GM12878 (cell line): ENCODE data around the gene TRUB2. TPM values are rescaled to one million over a fixed set of nuclear protein-coding genes. Genes with fewer than 3 reads are reported as not detected.

Source experiments
- ATAC-seq: fragments of 200-7000 bp; cut with Tn5 transposase; 3 replicates; pipeline ENCODE4 v1.9.1; 2020; ENCODE audit warnings: mild to moderate bottlenecking, moderate library complexity
- BruUV-seq: library from RNA; stranded (reverse); fragments of 400-500 nt; replicated peaks from 2 replicates; lab custom pipeline; 2021; lab: Mats Ljungman, UMichigan
- CTCF ChIA-PET: fragments of 300-600 bp; sonication (Branson Sonifier 250); formaldehyde crosslinking; extraction: SDS; loops from one replicate; lab custom pipeline; 2021; ENCODE audit warnings: inconsistent platforms; lab: Yijun Ruan, JAX
- POLR2A ChIA-PET: fragments of 350-600 bp; formaldehyde crosslinking; extraction: SDS; loops from one replicate; lab custom pipeline; 2021; ENCODE audit warnings: inconsistent platforms; lab: Charles Lee
- RAD21 ChIA-PET: fragments of 300-600 bp; sonication (Branson Sonifier 250); formaldehyde crosslinking; loops from one replicate; lab custom pipeline; 2023; ENCODE audit warnings: antibody characterized with exemption; ENCODE audit not compliant: unreplicated experiment; lab: Charles Lee
- SMC1A ChIA-PET: fragments of 300-600 bp; sonication (Branson Sonifier 250); formaldehyde crosslinking; loops from one replicate; lab custom pipeline; 2023; ENCODE audit not compliant: unreplicated experiment, uncharacterized antibody; lab: Charles Lee
- DNase-seq: peaks from one replicate; pipeline ENCODE4 v3.0.0-alpha.2; 2011; ENCODE audit warnings: low read depth, low spot score
- FAIRE-seq: peaks from 3 replicates; lab custom pipeline; 2011; peaks lifted over from hg19 to GRCh38; lab: Jason Lieb, UNC
- H2AFZ ChIP-seq: 2 replicates; pipeline ENCODE4 v1.6.0; 2011; ENCODE audit warnings: low read depth, low read length, control low read depth; ENCODE audit not compliant: control insufficient read depth
- H3K27ac ChIP-seq: 2 replicates; pipeline ENCODE4 v1.5.1; 2011; ENCODE audit warnings: control low read depth; ENCODE audit not compliant: control insufficient read depth, insufficient read depth
- H3K27me3 ChIP-seq, 2 experiments: replicated peaks in 1 of 2; 2 replicates each; pipeline versions ENCODE4 v1.6.0 to v1.6.1; 2011; ENCODE audit warnings: low read length in 1 of 2; ENCODE audit not compliant: control insufficient read depth in 2 of 2, insufficient read depth in 2 of 2
- H3K36me3 ChIP-seq, 2 experiments: 2 replicates each; pipeline ENCODE4 v1.5.1; 2011; ENCODE audit warnings: low read length in 1 of 2; ENCODE audit not compliant: control insufficient read depth in 2 of 2, insufficient read depth in 2 of 2
- H3K4me1 ChIP-seq: 2 replicates; pipeline ENCODE4 v1.6.1; 2011; ENCODE audit warnings: mild to moderate bottlenecking, low read length, moderate library complexity, mixed read lengths; ENCODE audit not compliant: control insufficient read depth, insufficient read depth
- H3K4me2 ChIP-seq: 2 replicates; pipeline ENCODE4 v1.6.0; 2011; ENCODE audit warnings: control low read depth; ENCODE audit not compliant: control insufficient read depth, insufficient read depth
- H3K4me3 ChIP-seq: fragments of 200-600 bp; sonication (generic); 2 replicates; pipeline ENCODE4 v1.5.1; 2016
- H3K79me2 ChIP-seq: 2 replicates; pipeline ENCODE4 v1.6.0; 2011; ENCODE audit warnings: low read length; ENCODE audit not compliant: control insufficient read depth, insufficient read depth
- H3K9ac ChIP-seq: 2 replicates; pipeline ENCODE4 v1.8.0; 2011; ENCODE audit warnings: low read length, control low read depth, mixed read lengths; ENCODE audit not compliant: control insufficient read depth, insufficient read depth
- H3K9me3 ChIP-seq: replicated peaks from 3 replicates; pipeline ENCODE4 v1.5.1; 2011; ENCODE audit warnings: mild to moderate bottlenecking, low read length; ENCODE audit not compliant: control insufficient read depth, insufficient read depth
- H4K20me1 ChIP-seq: 2 replicates; pipeline ENCODE4 v1.6.0; 2011; ENCODE audit not compliant: control insufficient read depth, insufficient read depth
- ATF3 ChIP-seq: IDR thresholded peaks from 2 replicates; pipeline ENCODE4 v1.6.1; 2011; ENCODE audit warnings: low read depth, mild to moderate bottlenecking, low read length, moderate library complexity, borderline replicate concordance; ENCODE audit errors: extremely low read depth
- CREB1 ChIP-seq: IDR thresholded peaks from 2 replicates; pipeline ENCODE4 v1.6.1; 2012; ENCODE audit warnings: low read depth, mild to moderate bottlenecking, inconsistent platforms
- E2F8 ChIP-seq: fragments of 450-650 bp; IDR thresholded peaks from 2 replicates; pipeline ENCODE4 v1.6.1; 2018; ENCODE audit warnings: mild to moderate bottlenecking, low read depth, moderate library complexity; ENCODE audit not compliant: partially characterized antibody
- PBX3 ChIP-seq: IDR thresholded peaks from 2 replicates; pipeline ENCODE4 v1.6.1; 2011; ENCODE audit warnings: mild to moderate bottlenecking, low read depth, low read length, moderate library complexity; ENCODE audit not compliant: insufficient replicate concordance
- RFX5 ChIP-seq: IDR thresholded peaks from 2 replicates; pipeline ENCODE4 v1.6.1; 2011; ENCODE audit warnings: low read depth, low read length, improper control_type of control experiment
- SP1 ChIP-seq: IDR thresholded peaks from one replicate; pipeline ENCODE4 v1.6.1; 2011; ENCODE audit warnings: low read depth, low read length
- TCF3 ChIP-seq: IDR thresholded peaks from 2 replicates; pipeline ENCODE4 v1.6.1; 2012; ENCODE audit warnings: low read depth, mild to moderate bottlenecking, low read length, borderline replicate concordance; ENCODE audit not compliant: insufficient read depth
- ZNF687 ChIP-seq: fragments of 450-650 bp; IDR thresholded peaks from 2 replicates; pipeline ENCODE4 v1.6.1; 2017; ENCODE audit warnings: mild to moderate bottlenecking, moderate library complexity
- whole genome bisulfite sequencing: methylation state at CpG from one replicate; pipeline ENCODE4 v1.1.6; 2016; ENCODE audit warnings: low lambda C conversion rate; ENCODE audit not compliant: insufficient replicate concordance, insufficient coverage; ENCODE audit errors: missing lambda C conversion rate; 5-methylcytosine and 5-hydroxymethylcytosine counted together
- in situ Hi-C: fragments of 300-500 bp; cut with MboI; formaldehyde crosslinking; loops from 9 replicates; pipeline ENCODE4 v1.14.3; 2018; ENCODE audit warnings: mixed read lengths
- intact Hi-C: fragments of 100-400 bp; cut with micrococcal nuclease; formaldehyde crosslinking; loops from one replicate; pipeline ENCODE4 v1.14.2; 2022; ENCODE audit not compliant: unreplicated experiment
- polyA plus RNA-seq, 11 experiments: library from polyadenylated mRNA; depleted of rRNA in 4 of 11; unstranded in 6 of 11; stranded (reverse) in 5 of 11; fragments of >200 nt; fragmentation: Nextera tagmentation in 4 of 11; fragmentation: Illumina TruSeq in 1 of 11; extraction: Ambion mirVana in 4 of 11; extraction: Trizol in 1 of 11; gene quantifications; 1 replicate in 1 of 11; 2 replicates in 10 of 11; pipeline versions ENCODE4 v1.2.1 to v1.2.3, GENCODE V29; 2011 to 2016; ENCODE audit warnings: inconsistent platforms in 2 of 11, missing spikeins in 2 of 11, low read depth in 1 of 11
- total RNA-seq, 4 experiments: library from RNA; depleted of rRNA in 3 of 4; stranded (reverse); fragments of >200 nt in 3 of 4; fragmentation: Illumina TruSeq in 1 of 4; extraction: Trizol in 1 of 4; gene quantifications; 2 replicates each; pipeline versions ENCODE4 v1.2.1 to v1.2.3, GENCODE V29; 2013 to 2021

Gene TRUB2
- total and polyA plus RNA-seq, 10 of the 15 experiments (the other 5 are each of a cell fraction or from before 2014, with no cell fraction given), result 2.8 to 70.5 (median 37.2) TPM

- no peaks in the 10 kb centered on the region for H3K4me1 ChIP-seq
- no TSS peak for BruUV-seq
- 98% methylated on average over 4 of the region's 4 CpGs for WGBS
- H3K4me3 ChIP-seq, result no peak overlapping the region
- CTCF ChIA-PET, result interaction anchor here (1.7 to 2.4 kb wide), 2 partner anchors 18 to 89 kb away, joined by 3 to 14 read pairs; no protein-coding TSS in a partner anchor
- POLR2A ChIA-PET, result no interaction called here
- TF ChIP-seq CREB1, result no peak
- no peak for TF ChIP-seq TCF3
- no peak for TF ChIP-seq SP1
- TF ChIP-seq RFX5, result no peak
- no peak for TF ChIP-seq ZNF687
- no peak for TF ChIP-seq ATF3
- TF ChIP-seq E2F8, result no peak
- TF ChIP-seq PBX3, result no peak
- H3K9ac ChIP-seq, result no peak overlapping the region
- peaks cover 0 to 3% of the 10 kb centered on the region in 2 experiments; a peak in 1 of 4 replicates for H3K36me3 ChIP-seq
- in situ Hi-C loops (no loop called here), intact Hi-C loops (loop anchor here (5.0 kb wide), 1 partner anchor 217 kb away; the partner anchor contains the start of gene PTGES2)
- DNase-seq (no peak), FAIRE-seq (no peak), ATAC-seq (no peak)
- H3K9me3 ChIP-seq, result no peaks in the 10 kb centered on the region
- H3K27ac ChIP-seq, result no peak overlapping the region
- H3K79me2 ChIP-seq, result no peaks in the 10 kb centered on the region
- RAD21 ChIA-PET, result no interaction called here
- H2AFZ ChIP-seq, result no peak overlapping the region
- no peaks in the 10 kb centered on the region for H3K27me3 ChIP-seq
- no peaks in the 10 kb centered on the region for H4K20me1 ChIP-seq
- SMC1A ChIA-PET, result no interaction called here
- no peak overlapping the region for H3K4me2 ChIP-seq
Observed at GRCh38 chr9:128343855-128344254, 21.6 kb upstream of the TRUB2 start.
